HCT116 (cell line): ENCODE results near the gene RBM47. TPM values are rescaled to one million over a fixed set of nuclear protein-coding genes. Genes with fewer than 3 reads are reported as not detected.

Experiments
- ATAC-seq: fragments of 200-7000 bp; cut with Tn5 transposase; 2 replicates; pipeline ENCODE4 v1.9.1; 2020; ENCODE audit warnings: mild to moderate bottlenecking, moderate library complexity
- BruUV-seq: library from RNA; stranded (reverse); fragments of 400-500 nt; replicated peaks from 2 replicates; lab custom pipeline; 2021; lab: Mats Ljungman, UMichigan
- CTCF ChIA-PET: fragments of 300-600 bp; sonication (Branson Sonifier 250); formaldehyde crosslinking; loops from one replicate; lab custom pipeline; 2021; ENCODE audit warnings: antibody characterized with exemption; lab: Charles Lee
- POLR2A ChIA-PET: fragments of 300-600, 350-600 bp; sonication (Branson Sonifier 250); formaldehyde crosslinking; loops from one replicate; lab custom pipeline; 2021; ENCODE audit warnings: antibody characterized with exemption; lab: Charles Lee
- RAD21 ChIA-PET, 2 experiments: fragments of 300-600 bp; sonication (Branson Sonifier 250); formaldehyde crosslinking; loops; one replicate each; lab custom pipeline; 2023; ENCODE audit warnings: low total read pairs in 2 of 2; ENCODE audit not compliant: uncharacterized antibody in 2 of 2, unreplicated experiment in 2 of 2, low non-redundant PET in 1 of 2; lab: Charles Lee
- DNase-seq: peaks from one replicate; pipeline ENCODE4 v3.0.0-alpha.2; 2010; ENCODE audit warnings: low read depth, low spot score
- H2AFZ ChIP-seq: fragments of 200-600 bp; shearing (Covaris generic), sonication (generic); 2 replicates; pipeline ENCODE4 v1.6.1; 2017; ENCODE audit warnings: low read depth, mixed run types, mixed read lengths, antibody characterized with exemption, low read length; ENCODE audit not compliant: poor library complexity, severe bottlenecking
- H3K27ac ChIP-seq: 2 replicates; pipeline ENCODE4 v1.5.1; 2012; ENCODE audit warnings: low read depth, low read length
- H3K27me3 ChIP-seq: fragments of 200-600 bp; sonication (generic); 2 replicates; pipeline ENCODE4 v1.6.1; 2016; ENCODE audit warnings: mixed run types, low read length, mixed read lengths; ENCODE audit not compliant: insufficient read depth
- H3K36me3 ChIP-seq, 2 experiments: fragments of 200-500 bp in 1 of 2; fragments of 200-600 bp in 1 of 2; sonication (Bioruptor generic) in 1 of 2; sonication (generic) in 1 of 2; 2 replicates each; pipeline versions ENCODE4 v1.5.1 to v1.6.1; 2014 to 2016; ENCODE audit warnings: low read length in 2 of 2, inconsistent platforms in 1 of 2, mixed read lengths in 1 of 2, mixed run types in 1 of 2; ENCODE audit not compliant: insufficient read depth in 2 of 2, control insufficient read depth in 1 of 2
- H3K4me1 ChIP-seq, 2 experiments: fragments of 200-600 bp in 1 of 2; sonication (generic) in 1 of 2; 2 replicates each; pipeline versions ENCODE4 v1.5.1 to v1.6.1; 2012 to 2017; ENCODE audit warnings: low read length in 2 of 2, inconsistent platforms in 1 of 2, mild to moderate bottlenecking in 1 of 2, mixed read lengths in 1 of 2, mixed run types in 1 of 2, moderate library complexity in 1 of 2; ENCODE audit not compliant: insufficient read depth in 2 of 2, control insufficient read depth in 1 of 2
- H3K4me2 ChIP-seq: fragments of 200-600 bp; sonication (generic); 2 replicates; pipeline ENCODE4 v1.6.1; 2017; ENCODE audit warnings: mixed run types, low read length, mixed read lengths
- H3K4me3 ChIP-seq, 2 experiments: fragments of 200-600 bp in 1 of 2; sonication (generic) in 1 of 2; replicated peaks in 1 of 2; 2 replicates each; pipeline ENCODE4 v1.5.1; 2011 to 2016; ENCODE audit warnings: low read length in 2 of 2, control low read depth in 1 of 2, low read depth in 1 of 2, mild to moderate bottlenecking in 1 of 2, mixed read lengths in 1 of 2, mixed run types in 1 of 2
- H3K79me2 ChIP-seq: fragments of 200-600 bp; sonication (generic); 2 replicates; pipeline ENCODE4 v1.6.1; 2017; ENCODE audit warnings: mild to moderate bottlenecking, mixed run types, low read length, moderate library complexity, mixed read lengths; ENCODE audit not compliant: insufficient read depth
- H3K9ac ChIP-seq: fragments of 200-600 bp; sonication (generic); 2 replicates; pipeline ENCODE4 v1.6.1; 2016; ENCODE audit warnings: low read length, mixed read lengths
- H3K9me2 ChIP-seq: fragments of 200-600 bp; sonication (generic), shearing (Covaris generic); 2 replicates; pipeline ENCODE4 v1.6.1; 2017; ENCODE audit warnings: mixed run types, mild to moderate bottlenecking, moderate library complexity; ENCODE audit not compliant: insufficient read depth
- H3K9me3 ChIP-seq, 2 experiments: fragments of 200-500 bp in 1 of 2; fragments of 200-600 bp in 1 of 2; sonication (Bioruptor generic) in 1 of 2; sonication (generic) in 1 of 2; 2 replicates each; pipeline ENCODE4 v1.6.1; 2014 to 2017; ENCODE audit warnings: low read length in 2 of 2, mixed read lengths in 2 of 2, inconsistent platforms in 1 of 2, low read depth in 1 of 2, mild to moderate bottlenecking in 1 of 2, mixed run types in 1 of 2, moderate library complexity in 1 of 2; ENCODE audit not compliant: control insufficient read depth in 1 of 2, insufficient read depth in 1 of 2
- H4K20me1 ChIP-seq: fragments of 200-600 bp; sonication (generic), shearing (Covaris generic); 2 replicates; pipeline ENCODE4 v1.6.1; 2017; ENCODE audit warnings: mixed run types, mild to moderate bottlenecking, moderate library complexity; ENCODE audit not compliant: insufficient read depth
- FOSL1 ChIP-seq: IDR thresholded peaks from 2 replicates; pipeline ENCODE4 v1.6.1; 2012; ENCODE audit warnings: low read depth
- JUND ChIP-seq: IDR thresholded peaks from 2 replicates; pipeline ENCODE4 v1.6.1; 2012
- MAX ChIP-seq: IDR thresholded peaks from 2 replicates; pipeline ENCODE4 v1.6.1; 2012
- POLR2A ChIP-seq: IDR thresholded peaks from 2 replicates; pipeline ENCODE4 v1.7.0; 2011; ENCODE audit warnings: borderline replicate concordance; ENCODE audit not compliant: insufficient read depth, insufficient read length; ENCODE audit errors: extremely low read depth
- RAD21 ChIP-seq: IDR thresholded peaks from 2 replicates; pipeline ENCODE4 v1.6.1; 2012; ENCODE audit warnings: low read depth, mild to moderate bottlenecking
- SIN3A ChIP-seq: IDR thresholded peaks from 2 replicates; pipeline ENCODE4 v1.6.1; 2012; ENCODE audit warnings: low read depth
- YY1 ChIP-seq: IDR thresholded peaks from 2 replicates; pipeline ENCODE4 v1.6.1; 2011; ENCODE audit warnings: low read length, low read depth, moderate library complexity, mild to moderate bottlenecking; ENCODE audit not compliant: insufficient replicate concordance; ENCODE audit errors: extremely low read depth
- ZBTB33 ChIP-seq: IDR thresholded peaks from 2 replicates; pipeline ENCODE4 v1.6.1; 2011; ENCODE audit warnings: mild to moderate bottlenecking, low read length, moderate library complexity; ENCODE audit not compliant: insufficient replicate concordance; ENCODE audit errors: extremely low read depth
- ZFX ChIP-seq: fragments of 450-650 bp; IDR thresholded peaks from 2 replicates; pipeline ENCODE4 v1.6.1; 2017
- intact Hi-C: fragments of 100-400 bp; cut with micrococcal nuclease; formaldehyde crosslinking; loops from 2 replicates; pipeline ENCODE4 v1.10.0; 2022
- total RNA-seq: library from RNA; stranded (reverse); gene quantifications from one replicate; pipeline ENCODE4 v1.2.1, GENCODE V29; 2021; ENCODE audit not compliant: unreplicated experiment

Gene RBM47
- total RNA-seq, 1 experiment from 2014 or later = 22.2 TPM

- Histone ChIP-seq H3K4me2 (peak overlapping the region; percentile 90), H3K4me3 (peak overlapping the region; percentile 62 to 72), H4K20me1 (no peaks in the 10 kb centered on the region), H3K27ac (peak overlapping the region; percentile 96), H3K9me3 (no peaks in the 10 kb centered on the region), H3K9ac (peak overlapping the region; percentile 68), H2AFZ (peak overlapping the region; percentile 97), H3K9me2 (no peaks in the 10 kb centered on the region), H3K36me3 (no peaks in the 10 kb centered on the region), H3K4me1 (peaks cover 22 to 29% of the 10 kb centered on the region in 2 experiments), H3K79me2 (0 out of 2 replicates have a peak, but pooled peaks cover 4% of the 10 kb centered on the region), H3K27me3 (no peaks in the 10 kb centered on the region)
- intact Hi-C loops = loop anchor here (5.0 kb wide), 1 partner anchor 68 kb away; no protein-coding TSS in a partner anchor
- BruUV-seq = no TSS peak
- CTCF ChIA-PET = interaction anchor here (0.5 kb wide), 1 partner anchor 24 kb away, joined by 3 read pairs; no protein-coding TSS in a partner anchor
- peak; percentile 26 for DNase-seq
- ATAC-seq = peak; percentile 78
- POLR2A ChIA-PET = no interaction called here
- TF ChIP-seq JUND = no peak
- peak; percentile 87 for TF ChIP-seq ZFX
- TF ChIP-seq RAD21 = no peak
- peak; percentile 13 for TF ChIP-seq YY1
- TF ChIP-seq POLR2A = peak; percentile 23
- TF ChIP-seq MAX = peak; percentile 81
- TF ChIP-seq ZBTB33 = no peak
- TF ChIP-seq SIN3A = 0 out of 2 replicates have a peak, but pooled peaks have one; percentile 8
- no peak for TF ChIP-seq FOSL1
- RAD21 ChIA-PET = no interaction called here
Observed at GRCh38 chr4:40630335-40631021, 814 bp upstream of the RBM47 start.
